ENCODE data around the gene CHMP4B. TPM values are rescaled to one million over a fixed set of nuclear protein-coding genes. Genes with fewer than 3 reads are reported as not detected.
A peak's percentile ranks its signal among the peaks of the same experiment; 100 is the strongest.

Gene CHMP4B
- total RNA-seq, 4 donors from 2014 or later = 93.4 to 118 (median 112) TPM

- H3K4me1 ChIP-seq = peaks cover 0 to under 1% (median 0%) of the 10 kb centered on the region in 3 donors
- H3K4me3 ChIP-seq = no peak overlapping the region
- H3K27ac ChIP-seq = no peak overlapping the region
- no peak for ATAC-seq
- peaks cover 0 to 95% of the 10 kb centered on the region in 2 donors for H3K36me3 ChIP-seq
- H3K27me3 ChIP-seq = no peaks in the 10 kb centered on the region
- WGBS, 2 donors (ENCODE audit: low coverage in 1 of 2) = 80 to 87% methylated on average over 1 to 9 of the region's 14 CpGs
- no peaks in the 10 kb centered on the region for H3K9me3 ChIP-seq
- TF ChIP-seq POLR2A (IDR thresholded peaks at IDR 0.05) (no peak), CTCF (IDR thresholded peaks at IDR 0.05) (no peak), POLR2AphosphoS5 (IDR thresholded peaks at IDR 0.05) (no peak), EP300 (IDR thresholded peaks at IDR 0.05) (no peak)
Measured at GRCh38 chr20:33853507-33853813, 42.3 kb downstream of the CHMP4B start.

- Histone ChIP-seq H3K36me3 (peaks cover 0 to 50% of the 10 kb centered on the region in 2 donors), H3K9me3 (no peaks in the 10 kb centered on the region), H3K27ac (no peak overlapping the region), H3K4me1 (peaks cover 0 to 22% (median 4%) of the 10 kb centered on the region in 3 donors), H3K4me3 (no peak overlapping the region), H3K27me3 (no peaks in the 10 kb centered on the region)
- 67 to 73% methylated on average over 8 to 10 of the region's 13 CpGs for WGBS, 2 donors (ENCODE audit: low coverage in 1 of 2)
- TF ChIP-seq POLR2AphosphoS5 (IDR thresholded peaks at IDR 0.05) (no peak), EP300 (IDR thresholded peaks at IDR 0.05) (no peak), CTCF (IDR thresholded peaks at IDR 0.05) (no peak)
- ATAC-seq = no peak
Measured at GRCh38 chr20:33857722-33858563, 46.8 kb downstream of the CHMP4B start.

GRCh38 chr20:33858666-33859065 is 47.5 kb downstream of the CHMP4B start:
- Histone ChIP-seq H3K4me3 (no peak overlapping the region), H3K36me3 (peaks cover 0 to 43% of the 10 kb centered on the region in 2 donors), H3K27me3 (no peaks in the 10 kb centered on the region), H3K27ac (no peak overlapping the region), H3K4me1 (peaks cover 0 to 25% (median 6%) of the 10 kb centered on the region in 3 donors), H3K9me3 (no peaks in the 10 kb centered on the region)
- 60% methylated on average over 1 of the region's 4 CpGs; no CpG with 5 or more reads in 1 of the 2 donors for WGBS, 2 donors (ENCODE audit: low coverage in 1 of 2)
- TF ChIP-seq POLR2A (IDR thresholded peaks at IDR 0.05) (no peak), POLR2AphosphoS5 (IDR thresholded peaks at IDR 0.05) (no peak)
- ATAC-seq = no peak

- Histone ChIP-seq H3K4me1 (peaks cover 0 to 25% (median 6%) of the 10 kb centered on the region in 3 donors), H3K27ac (peak overlapping the region in 2 of 4 donors; percentile 16 to 31), H3K4me3 (no peak overlapping the region), H3K36me3 (peaks cover 0 to 37% of the 10 kb centered on the region in 2 donors), H3K9me3 (no peaks in the 10 kb centered on the region), H3K27me3 (no peaks in the 10 kb centered on the region)
- WGBS, 2 donors (ENCODE audit: low coverage in 1 of 2) = 53 to 71% methylated on average over 4 to 7 of the region's 12 CpGs
- ATAC-seq = no peak
- TF ChIP-seq EP300 (IDR thresholded peaks at IDR 0.05) (no peak), CTCF (IDR thresholded peaks at IDR 0.05) (no peak), POLR2A (IDR thresholded peaks at IDR 0.05) (no peak), POLR2AphosphoS5 (IDR thresholded peaks at IDR 0.05) (no peak)
Measured at GRCh38 chr20:33859157-33859695, 48.1 kb downstream of the CHMP4B start.

GRCh38 chr20:33859751-33860150 is 48.6 kb downstream of the CHMP4B start:
- Histone ChIP-seq H3K4me3 (no peak overlapping the region), H3K9me3 (no peaks in the 10 kb centered on the region), H3K27me3 (no peaks in the 10 kb centered on the region), H3K27ac (peak overlapping the region in 2 of 4 donors; percentile 16 to 31), H3K36me3 (peaks cover 0 to 32% of the 10 kb centered on the region in 2 donors), H3K4me1 (peaks cover 0 to 25% (median 6%) of the 10 kb centered on the region in 3 donors)
- no peak for ATAC-seq
- TF ChIP-seq CTCF (IDR thresholded peaks at IDR 0.05) (no peak), POLR2AphosphoS5 (IDR thresholded peaks at IDR 0.05) (no peak), POLR2A (IDR thresholded peaks at IDR 0.05) (no peak), EP300 (IDR thresholded peaks at IDR 0.05) (no peak)
- WGBS, 2 donors (ENCODE audit: low coverage in 1 of 2) = 81 to 100% methylated on average over 1 to 2 of the region's 3 CpGs
